ENCODE results near the gene RIOK3.

- no peak for TF ChIP-seq CTCF (conservative IDR thresholded peaks at IDR 0.05)
- no peak for TF ChIP-seq ZFX (IDR thresholded peaks at IDR 0.05)
Observed at GRCh38 chr18:23459530-23459921, 6.4 kb downstream of the RIOK3 start.
